ENCODE data around the gene PDIA5. TPM values are rescaled to one million over a fixed set of nuclear protein-coding genes. Genes with fewer than 3 reads are reported as not detected.

Gene PDIA5
- total RNA-seq, 1 donor from 2014 or later: 6.0 TPM

DNA sequence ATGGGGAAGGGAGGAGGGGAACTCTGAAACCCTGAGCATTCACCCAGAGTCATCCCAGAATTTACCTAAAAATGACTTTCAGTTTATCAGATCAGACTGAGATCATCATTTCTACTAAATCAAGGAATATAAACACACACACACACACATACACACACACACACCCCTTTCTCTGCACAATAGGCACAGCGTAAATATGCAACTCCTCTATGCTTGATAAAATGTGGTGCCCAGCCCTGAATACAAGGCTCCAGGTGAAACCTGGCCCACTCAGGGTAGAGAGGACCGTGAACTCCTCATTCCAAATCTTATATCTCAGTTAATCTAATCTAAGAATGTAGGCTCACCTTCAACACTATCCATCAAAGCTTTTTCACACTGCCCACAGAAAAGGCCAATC is 103.1 kb downstream of the PDIA5 start:
- intact Hi-C loops (cut with micrococcal nuclease): no loop called here
- Histone ChIP-seq H3K9me3 (replicated peaks) (peaks cover 7% of the 10 kb centered on the region), H3K36me3 (peaks cover 16% of the 10 kb centered on the region), H3K4me3 (no peak overlapping the region), H3K4me1 (no peaks in the 10 kb centered on the region), H3K27ac (replicated peaks) (no peak overlapping the region), H3K27me3 (ENCODE audit: low read depth) (no peaks in the 10 kb centered on the region)
- TF ChIP-seq, protein P1, sequence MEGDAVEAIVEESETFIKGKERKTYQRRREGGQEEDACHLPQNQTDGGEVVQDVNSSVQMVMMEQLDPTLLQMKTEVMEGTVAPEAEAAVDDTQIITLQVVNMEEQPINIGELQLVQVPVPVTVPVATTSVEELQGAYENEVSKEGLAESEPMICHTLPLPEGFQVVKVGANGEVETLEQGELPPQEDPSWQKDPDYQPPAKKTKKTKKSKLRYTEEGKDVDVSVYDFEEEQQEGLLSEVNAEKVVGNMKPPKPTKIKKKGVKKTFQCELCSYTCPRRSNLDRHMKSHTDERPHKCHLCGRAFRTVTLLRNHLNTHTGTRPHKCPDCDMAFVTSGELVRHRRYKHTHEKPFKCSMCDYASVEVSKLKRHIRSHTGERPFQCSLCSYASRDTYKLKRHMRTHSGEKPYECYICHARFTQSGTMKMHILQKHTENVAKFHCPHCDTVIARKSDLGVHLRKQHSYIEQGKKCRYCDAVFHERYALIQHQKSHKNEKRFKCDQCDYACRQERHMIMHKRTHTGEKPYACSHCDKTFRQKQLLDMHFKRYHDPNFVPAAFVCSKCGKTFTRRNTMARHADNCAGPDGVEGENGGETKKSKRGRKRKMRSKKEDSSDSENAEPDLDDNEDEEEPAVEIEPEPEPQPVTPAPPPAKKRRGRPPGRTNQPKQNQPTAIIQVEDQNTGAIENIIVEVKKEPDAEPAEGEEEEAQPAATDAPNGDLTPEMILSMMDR (IDR thresholded peaks at IDR 0.05; ENCODE audit: borderline replicate concordance): no peak
- DNase-seq: no peak

DNA sequence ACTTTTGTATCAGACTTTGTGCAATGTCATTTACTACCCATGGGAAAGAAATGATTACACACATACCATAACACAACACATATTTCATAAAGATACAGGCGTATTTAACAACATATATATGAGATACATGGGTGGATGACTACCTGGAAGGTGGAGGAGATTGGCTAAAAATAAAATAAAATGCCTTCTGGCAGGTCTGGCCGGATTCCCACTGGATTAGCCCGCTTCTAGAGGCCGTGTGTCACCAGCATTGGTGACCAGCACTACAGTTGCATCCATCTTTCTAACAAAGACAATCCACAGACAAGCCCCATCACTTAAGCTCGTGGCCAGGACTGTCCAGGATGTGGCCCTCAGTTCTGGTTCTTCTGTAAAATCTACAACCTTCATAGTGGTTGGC is 114.0 kb downstream of the PDIA5 start:
- Histone ChIP-seq H3K4me1 (no peaks in the 10 kb centered on the region), H3K4me3 (no peak overlapping the region), H3K27me3 (ENCODE audit: low read depth) (no peaks in the 10 kb centered on the region), H3K36me3 (peaks cover 3% of the 10 kb centered on the region), H3K27ac (replicated peaks) (no peak overlapping the region), H3K9me3 (replicated peaks) (peaks cover 14% of the 10 kb centered on the region)
- no peak for DNase-seq
- intact Hi-C loops (cut with micrococcal nuclease): no loop called here
- TF ChIP-seq, protein P1 (IDR thresholded peaks at IDR 0.05; ENCODE audit: borderline replicate concordance): no peak

DNA sequence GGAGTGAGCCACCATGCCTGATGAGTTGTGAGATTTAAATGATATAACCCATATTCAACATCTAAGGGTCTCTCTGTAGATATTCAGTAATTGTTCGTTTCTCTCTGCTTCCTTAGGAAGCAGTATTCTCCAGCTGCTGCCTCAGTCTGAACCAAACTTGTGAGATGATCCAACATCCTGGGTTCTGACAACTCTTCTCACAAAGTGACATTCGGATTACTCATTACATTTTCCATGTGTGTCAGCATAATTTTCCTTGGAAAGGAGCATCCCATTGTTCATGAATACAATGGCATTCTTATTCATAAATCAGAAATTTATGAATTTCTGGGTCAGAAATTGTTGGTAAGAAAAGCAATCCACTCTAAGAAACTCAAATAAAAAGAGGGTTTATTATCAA is 119.9 kb downstream of the PDIA5 start:
- H3K36me3 ChIP-seq: peaks cover 3% of the 10 kb centered on the region
- H3K27me3 ChIP-seq (ENCODE audit: low read depth): no peaks in the 10 kb centered on the region
- TF ChIP-seq, protein P1 (IDR thresholded peaks at IDR 0.05; ENCODE audit: borderline replicate concordance): no peak
- no peak overlapping the region for H3K4me3 ChIP-seq
- H3K27ac ChIP-seq (replicated peaks): no peak overlapping the region
- DNase-seq: no peak
- H3K4me1 ChIP-seq: no peaks in the 10 kb centered on the region
- H3K9me3 ChIP-seq (replicated peaks): peaks cover 14% of the 10 kb centered on the region
- intact Hi-C loops (cut with micrococcal nuclease): no loop called here

DNA sequence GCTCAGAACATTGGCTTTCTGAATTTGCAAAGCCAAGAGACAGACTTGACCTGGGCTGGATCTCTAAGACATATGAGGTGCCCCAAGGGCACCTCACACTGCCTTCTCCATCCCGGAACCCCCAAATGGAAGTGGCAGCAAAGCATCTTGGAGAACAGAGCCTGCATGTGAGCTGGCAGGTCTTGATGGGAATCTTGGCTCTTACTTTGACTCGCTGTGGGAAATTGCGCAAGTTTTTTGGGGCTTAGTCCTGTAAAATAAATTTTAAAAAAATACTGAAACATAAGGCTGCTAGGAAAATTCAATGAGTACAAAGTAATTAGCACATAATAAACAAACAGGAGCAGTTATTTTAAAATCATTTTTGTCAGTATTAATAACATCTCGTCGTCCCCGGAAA is 121.2 kb downstream of the PDIA5 start:
- DNase-seq: no peak
- intact Hi-C loops (cut with micrococcal nuclease): no loop called here
- Histone ChIP-seq H3K4me1 (peaks cover 2% of the 10 kb centered on the region), H3K36me3 (no peaks in the 10 kb centered on the region), H3K4me3 (no peak overlapping the region), H3K9me3 (replicated peaks) (peaks cover under 1% of the 10 kb centered on the region), H3K27me3 (ENCODE audit: low read depth) (no peaks in the 10 kb centered on the region), H3K27ac (replicated peaks) (no peak overlapping the region)
- TF ChIP-seq, protein P1 (IDR thresholded peaks at IDR 0.05; ENCODE audit: borderline replicate concordance): no peak

DNA sequence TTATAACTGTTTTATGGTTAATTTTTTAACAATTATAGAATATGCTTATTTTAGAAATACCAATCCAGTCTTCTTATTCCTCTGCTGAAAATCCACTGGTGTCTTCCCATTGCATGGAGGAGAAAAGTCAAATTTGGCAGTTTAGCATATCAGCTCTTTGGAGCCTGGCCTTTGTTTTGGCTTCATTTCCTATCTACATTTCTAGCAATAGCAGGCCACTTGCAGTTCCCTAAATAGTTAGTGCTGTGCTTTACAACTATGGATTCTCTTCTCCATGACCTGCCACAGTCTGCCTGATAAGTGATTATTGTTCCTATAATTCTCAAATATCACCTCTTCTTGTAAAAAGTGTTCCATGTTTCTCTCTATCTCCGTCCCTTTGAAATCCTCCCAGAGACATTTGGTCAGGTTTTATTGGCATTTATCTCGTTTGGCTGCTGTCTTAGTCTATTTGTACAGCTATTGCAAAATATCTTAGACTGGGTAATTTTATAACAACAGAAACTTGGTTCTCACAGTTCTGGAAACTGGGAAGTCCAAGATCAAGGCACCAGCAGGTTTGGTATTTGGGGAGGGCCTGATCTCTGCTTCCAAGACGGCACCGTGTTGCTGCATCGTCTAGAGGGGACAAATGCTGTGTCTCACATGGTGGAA is 126.8 kb downstream of the PDIA5 start:
- peaks cover 16% of the 10 kb centered on the region for H3K4me1 ChIP-seq
- H3K9me3 ChIP-seq (replicated peaks): no peaks in the 10 kb centered on the region
- intact Hi-C loops (cut with micrococcal nuclease): no loop called here
- no peak overlapping the region for H3K4me3 ChIP-seq
- DNase-seq: no peak
- TF ChIP-seq, protein P1 (IDR thresholded peaks at IDR 0.05; ENCODE audit: borderline replicate concordance): no peak
- H3K27ac ChIP-seq (replicated peaks): peak overlapping the region; percentile 69
- no peaks in the 10 kb centered on the region for H3K36me3 ChIP-seq
- H3K27me3 ChIP-seq (ENCODE audit: low read depth): no peaks in the 10 kb centered on the region
